Transverse colon (tissue), 4 donors: ENCODE measurements around the gene ATRN. TPM values are rescaled to one million over a fixed set of nuclear protein-coding genes. Genes with fewer than 3 reads are reported as not detected.

Source experiments
- DNase-seq: peaks from one replicate; pipeline ENCODE4 v3.0.0-alpha.2; 2019
- H3K27ac ChIP-seq, 4 donors: fragments of 200-600 bp; sonication (generic); 2 replicates each; pipeline ENCODE4 v1.5.1; 2016 to 2018; ENCODE audit warnings: inconsistent platforms in 4 of 4
- H3K27me3 ChIP-seq: fragments of 200-600 bp; sonication (generic); 2 replicates; pipeline ENCODE4 v1.5.1; 2017; ENCODE audit warnings: inconsistent platforms
- H3K36me3 ChIP-seq, 4 donors: fragments of 200-600 bp; sonication (generic); 2 replicates each; pipeline ENCODE4 v1.5.1; 2017 to 2019; ENCODE audit warnings: inconsistent platforms in 4 of 4
- H3K4me1 ChIP-seq, 4 donors: fragments of 200-600 bp; sonication (generic); 2 replicates each; pipeline ENCODE4 v1.5.1; 2017 to 2020; ENCODE audit warnings: inconsistent platforms in 4 of 4
- H3K4me3 ChIP-seq, 4 donors: fragments of 200-600 bp; sonication (generic); 1 replicate in 1 of 4; 2 replicates in 3 of 4; pipeline versions ENCODE4 v1.5.1 to v1.6.1; 2017 to 2019; ENCODE audit warnings: inconsistent platforms in 4 of 4
- H3K9me3 ChIP-seq, 2 donors: fragments of 200-600 bp; sonication (generic); 2 replicates each; pipeline ENCODE4 v1.5.1; 2017 to 2019; ENCODE audit warnings: inconsistent platforms in 2 of 2
- CTCF ChIP-seq, 5 experiments: fragments of 200-600 bp in 3 of 5; fragments of 450-650 bp in 2 of 5; sonication (generic) in 3 of 5; IDR thresholded peaks; 1 replicate in 2 of 5; 2 replicates in 3 of 5; pipeline ENCODE4 v1.5.1; 2016 to 2017; ENCODE audit warnings: antibody characterized with exemption in 5 of 5, inconsistent platforms in 3 of 5, mild to moderate bottlenecking in 2 of 5, moderate library complexity in 1 of 5
- EP300 ChIP-seq: sonication (generic); formaldehyde crosslinking; IDR thresholded peaks from one replicate; pipeline ENCODE4 v1.6.1; 2017; ENCODE audit warnings: antibody characterized with exemption, low read depth
- POLR2A ChIP-seq: fragments of 450-650 bp; IDR thresholded peaks from one replicate; pipeline ENCODE4 v1.6.1; 2016; ENCODE audit warnings: antibody characterized with exemption, mild to moderate bottlenecking, moderate library complexity
- POLR2AphosphoS5 ChIP-seq, 3 donors: sonication (generic); formaldehyde crosslinking; IDR thresholded peaks; one replicate each; pipeline ENCODE4 v1.6.1; 2016; ENCODE audit warnings: antibody characterized with exemption in 3 of 3
- WGBS, 2 donors: methylation state at CpG; one replicate each; pipeline ENCODE4 v1.1.5; 2018; ENCODE audit warnings: low coverage in 1 of 2; 5-methylcytosine and 5-hydroxymethylcytosine counted together
- in situ Hi-C, 4 donors: fragments of 200-750 bp; cut with MboI; loops; one replicate each; pipeline versions ENCODE4 v1.15.0 to v1.15.1; 2017; ENCODE audit warnings: low sequenced_read_pairs in 3 of 4, low pct_ligation_motif_present in 1 of 4, low pct_unique_long_range_greater_than_20kb in 1 of 4
- intact Hi-C: fragments of 100-400 bp; cut with DNase I; formaldehyde crosslinking; loops from one replicate; pipeline ENCODE4 v1.15.1; 2023; ENCODE audit warnings: low total_unique reads
- total RNA-seq, 4 donors: library from RNA; depleted of rRNA; stranded (reverse); fragments of >200 nt; gene quantifications; one replicate each; pipeline ENCODE4 v1.1.0, GENCODE V29; 2016

The ATRN gene
- total RNA-seq, 4 donors from 2014 or later: 6.8 to 24.7 (median 15.9) TPM

DNA sequence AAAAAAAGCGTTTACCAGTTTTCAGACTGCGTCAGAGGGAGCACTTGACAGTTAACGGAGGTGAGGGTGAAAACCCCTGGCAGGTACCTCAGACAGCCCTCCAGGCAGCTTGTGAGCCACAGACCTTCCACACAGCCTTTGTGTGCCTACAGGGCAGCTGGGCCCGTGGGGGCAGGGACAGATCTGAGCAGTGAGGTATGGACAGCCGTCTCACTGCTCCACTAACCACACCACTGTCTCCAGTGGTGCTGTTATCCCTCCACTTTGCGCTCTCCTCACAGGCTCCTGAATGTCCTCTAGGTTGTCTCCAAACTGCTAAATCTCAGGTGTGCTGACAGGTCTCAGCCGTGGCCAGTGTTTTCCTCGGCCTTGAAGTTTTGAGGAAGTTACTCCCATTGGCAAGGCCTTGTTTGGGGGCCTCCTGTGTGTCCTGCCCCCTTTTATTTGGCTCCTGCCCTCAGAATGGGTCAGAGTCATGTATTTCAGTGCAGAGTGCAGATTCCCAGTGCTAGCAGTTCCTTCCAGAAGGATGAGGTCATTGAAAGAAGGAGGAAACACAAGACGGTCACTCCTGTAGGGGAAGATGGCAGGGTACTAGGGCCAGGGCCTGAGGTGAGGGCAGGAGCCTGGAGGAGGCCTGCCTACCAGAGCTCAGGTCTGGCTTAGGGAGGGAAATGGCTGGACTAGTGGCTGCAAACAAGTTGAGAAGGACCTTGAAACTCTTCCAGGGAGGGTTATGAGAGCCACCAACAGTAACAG is 180.6 kb downstream of the ATRN start:
- Histone ChIP-seq H3K4me1 (no peaks in the 10 kb centered on the region), H3K9me3 (no peaks in the 10 kb centered on the region), H3K27ac (no peak overlapping the region), H3K27me3 (no peaks in the 10 kb centered on the region), H3K4me3 (no peak overlapping the region), H3K36me3 (peaks cover 0 to 5% (median 0%) of the 10 kb centered on the region in 4 donors)
- TF ChIP-seq EP300 (no peak), POLR2AphosphoS5 (IDR thresholded peaks at IDR 0.05) (no peak), POLR2A (no peak), CTCF (IDR thresholded peaks at IDR 0.05) (no peak)
- 67 to 73% methylated on average over 6 to 9 of the region's 9 CpGs for WGBS, 2 donors
- in situ Hi-C loops: no loop called here
- no peak for DNase-seq
- intact Hi-C loops: no loop called here

- WGBS, 2 donors: 85 to 93% methylated on average over 4 to 9 of the region's 9 CpGs
- no peak for DNase-seq
- H3K4me3 ChIP-seq: no peak overlapping the region
- H3K36me3 ChIP-seq: no peaks in the 10 kb centered on the region
- no peaks in the 10 kb centered on the region for H3K27me3 ChIP-seq
- no peaks in the 10 kb centered on the region for H3K4me1 ChIP-seq
- H3K27ac ChIP-seq: no peak overlapping the region
- in situ Hi-C loops (no loop called here), intact Hi-C loops (no loop called here)
- TF ChIP-seq POLR2A (no peak), EP300 (no peak), CTCF (IDR thresholded peaks at IDR 0.05) (no peak), POLR2AphosphoS5 (IDR thresholded peaks at IDR 0.05) (no peak)
- H3K9me3 ChIP-seq: no peaks in the 10 kb centered on the region
Measured at GRCh38 chr20:3652221-3652620, 181.4 kb downstream of the ATRN start.

DNA sequence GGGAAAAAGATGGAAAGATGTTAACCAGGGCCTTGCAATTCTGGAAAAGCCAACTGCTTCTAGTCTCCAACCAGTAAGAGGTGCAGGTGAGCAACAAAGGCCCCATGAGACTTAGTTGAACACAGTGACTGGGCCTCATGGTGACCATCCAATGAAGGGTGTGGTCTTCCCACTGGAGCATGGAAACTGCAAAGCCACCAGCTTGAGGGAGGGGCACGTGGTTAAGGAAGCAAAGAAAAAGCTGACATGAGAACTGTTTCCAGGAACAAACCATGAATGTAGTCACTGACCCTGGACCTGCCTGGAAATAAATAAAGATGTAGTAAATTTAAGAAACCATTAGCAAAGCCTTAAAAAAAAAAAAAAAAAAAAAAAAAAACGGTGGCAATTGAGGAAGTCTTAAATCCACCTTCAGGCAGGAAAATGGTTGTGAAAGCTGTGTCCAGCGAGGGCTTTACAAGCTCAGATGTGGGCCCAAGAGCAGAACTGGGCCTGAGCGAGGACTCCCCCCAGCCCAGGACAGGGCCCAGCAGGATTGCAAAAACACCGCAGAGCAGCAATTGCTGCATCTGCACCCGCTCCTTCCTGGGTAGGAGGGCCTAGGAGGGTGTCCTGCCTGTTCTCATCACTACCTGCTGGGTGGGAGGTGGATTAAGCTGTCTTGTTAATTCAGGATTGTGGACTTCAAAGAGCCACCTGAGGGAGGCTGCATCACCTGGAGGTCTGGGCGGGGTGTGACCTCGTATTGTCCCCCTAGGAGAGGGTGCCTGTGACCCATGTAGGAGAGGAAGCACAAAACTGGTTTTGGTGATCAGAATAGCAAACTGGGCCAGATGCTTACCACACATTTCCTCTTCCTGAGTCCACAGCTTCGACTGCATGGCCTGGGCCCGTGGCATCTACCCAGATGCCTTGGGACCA is 182.1 kb downstream of the ATRN start:
- H3K4me3 ChIP-seq: no peak overlapping the region
- in situ Hi-C loops: no loop called here
- WGBS, 2 donors: 81 to 100% methylated on average over 1 to 10 of the region's 10 CpGs
- intact Hi-C loops: no loop called here
- no peaks in the 10 kb centered on the region for H3K9me3 ChIP-seq
- H3K27me3 ChIP-seq: no peaks in the 10 kb centered on the region
- H3K4me1 ChIP-seq: no peaks in the 10 kb centered on the region
- no peak for TF ChIP-seq EP300
- TF ChIP-seq POLR2A: no peak
- no peak for TF ChIP-seq POLR2AphosphoS5 (IDR thresholded peaks at IDR 0.05)
- TF ChIP-seq CTCF (IDR thresholded peaks at IDR 0.05): no peak
- DNase-seq: no peak
- H3K36me3 ChIP-seq: no peaks in the 10 kb centered on the region
- no peak overlapping the region for H3K27ac ChIP-seq

DNA sequence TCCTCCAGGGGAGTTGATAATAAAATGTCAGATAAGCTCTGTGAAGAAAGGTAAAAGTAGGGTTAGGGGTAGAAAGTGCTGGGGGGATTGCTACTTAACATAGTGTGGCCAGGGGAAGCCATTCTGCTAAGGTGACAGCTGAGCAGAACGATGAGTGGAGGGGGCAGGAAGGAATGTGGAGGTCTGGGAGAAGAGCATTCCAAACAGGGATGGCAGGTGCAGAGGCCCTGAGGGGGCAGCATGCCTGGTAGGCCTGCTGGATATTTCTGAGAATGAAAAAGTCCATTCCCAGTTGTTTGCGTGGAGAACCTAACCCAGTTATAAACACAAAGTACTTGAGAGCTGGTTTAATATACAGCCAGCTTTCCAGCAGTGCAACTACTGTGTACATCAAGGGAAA is 183.1 kb downstream of the ATRN start:
- H3K27ac ChIP-seq: no peak overlapping the region
- in situ Hi-C loops: no loop called here
- no peaks in the 10 kb centered on the region for H3K9me3 ChIP-seq
- H3K4me3 ChIP-seq: no peak overlapping the region
- peaks cover 8% of the 10 kb centered on the region for H3K27me3 ChIP-seq
- TF ChIP-seq POLR2AphosphoS5 (IDR thresholded peaks at IDR 0.05) (no peak), POLR2A (no peak), CTCF (IDR thresholded peaks at IDR 0.05) (no peak), EP300 (no peak)
- H3K36me3 ChIP-seq: no peaks in the 10 kb centered on the region
- no peak for DNase-seq
- intact Hi-C loops: no loop called here
- WGBS, 2 donors: 31 to 55% methylated on average over 2 of the region's 2 CpGs
- no peaks in the 10 kb centered on the region for H3K4me1 ChIP-seq
